GM12875 (cell line): ENCODE measurements around the gene FLT1.

Source experiments
- H3K4me3 ChIP-seq: one replicate; pipeline ENCODE4 v1.5.1; 2011; ENCODE audit warnings: low read depth, low read length, control low read depth
- TF ChIP-seq, protein P1 (sequence below): IDR thresholded peaks from 2 replicates; pipeline ENCODE4 v1.5.1; 2011; ENCODE audit warnings: low read depth, mild to moderate bottlenecking, control low read depth, inconsistent platforms, low read length, moderate library complexity, borderline replicate concordance; ENCODE audit not compliant: insufficient read depth

Gene FLT1

GRCh38 chr13:28459911-28460310 lies 35.0 kb downstream of the FLT1 start:
- H3K4me3 ChIP-seq, result no peak overlapping the region
- TF ChIP-seq, protein P1, sequence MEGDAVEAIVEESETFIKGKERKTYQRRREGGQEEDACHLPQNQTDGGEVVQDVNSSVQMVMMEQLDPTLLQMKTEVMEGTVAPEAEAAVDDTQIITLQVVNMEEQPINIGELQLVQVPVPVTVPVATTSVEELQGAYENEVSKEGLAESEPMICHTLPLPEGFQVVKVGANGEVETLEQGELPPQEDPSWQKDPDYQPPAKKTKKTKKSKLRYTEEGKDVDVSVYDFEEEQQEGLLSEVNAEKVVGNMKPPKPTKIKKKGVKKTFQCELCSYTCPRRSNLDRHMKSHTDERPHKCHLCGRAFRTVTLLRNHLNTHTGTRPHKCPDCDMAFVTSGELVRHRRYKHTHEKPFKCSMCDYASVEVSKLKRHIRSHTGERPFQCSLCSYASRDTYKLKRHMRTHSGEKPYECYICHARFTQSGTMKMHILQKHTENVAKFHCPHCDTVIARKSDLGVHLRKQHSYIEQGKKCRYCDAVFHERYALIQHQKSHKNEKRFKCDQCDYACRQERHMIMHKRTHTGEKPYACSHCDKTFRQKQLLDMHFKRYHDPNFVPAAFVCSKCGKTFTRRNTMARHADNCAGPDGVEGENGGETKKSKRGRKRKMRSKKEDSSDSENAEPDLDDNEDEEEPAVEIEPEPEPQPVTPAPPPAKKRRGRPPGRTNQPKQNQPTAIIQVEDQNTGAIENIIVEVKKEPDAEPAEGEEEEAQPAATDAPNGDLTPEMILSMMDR, result no peak

- no peak overlapping the region for H3K4me3 ChIP-seq
- TF ChIP-seq, protein P1, result no peak
Observed at GRCh38 chr13:28458608-28459007, 36.3 kb downstream of the FLT1 start.

DNA sequence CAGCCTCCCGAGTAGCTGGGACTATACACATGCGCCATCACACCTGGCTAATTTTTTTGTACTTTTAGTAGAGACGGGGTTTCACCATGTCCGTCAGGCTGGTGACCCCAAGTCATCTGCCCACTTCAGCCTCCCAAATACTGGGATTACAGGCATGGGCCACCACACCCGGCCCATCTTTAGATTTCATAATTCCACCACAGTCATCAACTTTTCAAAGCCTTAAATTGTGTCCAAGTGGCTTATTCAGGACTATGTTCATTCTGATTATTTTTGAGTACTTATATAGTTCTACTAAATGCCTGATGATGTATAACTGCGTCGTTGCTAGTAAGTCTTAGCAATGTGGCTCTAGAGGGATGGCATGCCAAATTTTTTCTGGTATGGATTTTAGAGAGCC lies 36.9 kb downstream of the FLT1 start:
- TF ChIP-seq, protein P1, result no peak
- H3K4me3 ChIP-seq, result no peak overlapping the region

GRCh38 chr13:28457521-28457920 lies 37.4 kb downstream of the FLT1 start:
- H3K4me3 ChIP-seq, result no peak overlapping the region
- TF ChIP-seq, protein P1, result no peak

- TF ChIP-seq, protein P1, result no peak
Observed at GRCh38 chr13:28455580-28456194, 39.2 kb downstream of the FLT1 start.

DNA sequence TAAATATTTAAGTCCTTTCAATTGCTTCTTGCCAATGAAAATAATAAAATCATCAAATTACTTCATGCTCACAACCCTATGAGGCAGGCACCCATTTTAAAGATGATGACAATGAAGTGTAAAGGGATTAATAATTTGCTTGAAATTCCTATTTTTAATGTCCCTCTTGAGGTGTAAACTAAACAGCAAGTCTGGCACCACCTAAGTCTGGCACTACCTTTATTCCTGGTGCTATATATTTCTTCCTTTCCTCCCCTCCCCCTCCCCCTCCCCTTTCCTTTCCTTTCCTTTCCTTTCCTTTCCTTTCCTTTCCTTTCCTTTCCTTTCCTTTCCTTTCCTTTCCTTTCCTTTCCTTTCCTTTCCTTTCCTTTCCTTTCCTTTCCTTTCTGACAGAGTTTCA lies 42.2 kb downstream of the FLT1 start:
- TF ChIP-seq, protein P1, result no peak
- H3K4me3 ChIP-seq, result no peak overlapping the region

More at GRCh38 chr13:28455580-28456194, 39.2 kb downstream of the FLT1 start:
- H3K4me3 ChIP-seq, result no peak overlapping the region

- H3K4me3 ChIP-seq, result no peak overlapping the region
- TF ChIP-seq, protein P1, result no peak
Observed at GRCh38 chr13:28451482-28452217, 43.3 kb downstream of the FLT1 start.
